ENCODE measurements around the gene LHX4. TPM values are rescaled to one million over a fixed set of nuclear protein-coding genes. Genes with fewer than 3 reads are reported as not detected.

The LHX4 gene
- total and polyA plus RNA-seq, 2 donors from 2014 or later, result 0.37 TPM; not detected in 1

DNA sequence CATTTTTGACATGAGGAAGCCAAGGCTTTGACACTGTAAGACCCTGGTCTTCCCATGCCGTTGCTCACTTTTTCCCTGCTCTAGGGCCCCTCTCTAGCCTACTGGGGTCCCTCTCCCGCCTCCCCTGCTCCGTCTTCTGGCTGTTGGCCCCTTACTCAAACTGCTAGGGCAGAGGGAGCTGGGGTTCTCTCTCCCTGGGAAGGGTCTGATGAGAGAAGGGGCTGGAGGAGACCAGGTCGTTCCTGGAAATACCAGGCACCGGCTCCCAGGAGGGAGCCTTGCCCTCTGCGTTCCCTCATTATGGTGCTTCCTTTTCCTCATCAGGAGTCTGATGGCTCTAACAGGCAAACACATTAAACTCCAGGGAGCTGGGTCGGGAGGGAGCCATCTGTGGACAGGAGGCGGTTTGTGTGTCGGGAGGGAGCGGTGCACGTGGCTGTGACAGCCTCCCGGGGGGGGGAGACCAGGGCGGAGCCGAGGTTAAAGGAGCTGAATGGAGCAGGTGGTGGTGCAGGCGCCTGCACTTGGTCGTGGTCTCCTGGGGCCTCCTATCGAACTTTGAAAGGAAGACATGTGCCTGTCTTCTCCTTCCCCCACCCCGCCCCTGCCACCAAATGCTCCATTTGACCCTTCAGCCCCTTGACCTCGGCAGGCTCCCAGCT lies 35.4 kb upstream of the LHX4 start:
- Histone ChIP-seq H3K4me3 (ENCODE audit: low read length in 3 of 3) (no peak overlapping the region), H3K27me3 (ENCODE audit: control insufficient read depth, insufficient read depth, low read length) (no peaks in the 10 kb centered on the region), H3K36me3 (ENCODE audit: control insufficient read depth in 2 of 3, insufficient read depth in 3 of 3, low read length in 3 of 3) (peaks cover 0 to 7% (median 4%) of the 10 kb centered on the region in 3 donors), H3K9ac (ENCODE audit: low read length in 3 of 3) (no peak overlapping the region), H3K4me1 (ENCODE audit: control insufficient read depth in 2 of 3, insufficient read depth in 2 of 3, low read depth in 1 of 3, low read length in 3 of 3) (no peaks in the 10 kb centered on the region), H3K9me3 (ENCODE audit: control insufficient read depth in 2 of 3, insufficient read depth in 1 of 3, low read length in 3 of 3) (no peaks in the 10 kb centered on the region), H3K27ac (ENCODE audit: low read depth in 2 of 2, low read length in 2 of 2) (no peak overlapping the region)
- intact Hi-C loops (cut with DNase I), result no loop called here
- no peak for DNase-seq
- TF ChIP-seq, protein P1, sequence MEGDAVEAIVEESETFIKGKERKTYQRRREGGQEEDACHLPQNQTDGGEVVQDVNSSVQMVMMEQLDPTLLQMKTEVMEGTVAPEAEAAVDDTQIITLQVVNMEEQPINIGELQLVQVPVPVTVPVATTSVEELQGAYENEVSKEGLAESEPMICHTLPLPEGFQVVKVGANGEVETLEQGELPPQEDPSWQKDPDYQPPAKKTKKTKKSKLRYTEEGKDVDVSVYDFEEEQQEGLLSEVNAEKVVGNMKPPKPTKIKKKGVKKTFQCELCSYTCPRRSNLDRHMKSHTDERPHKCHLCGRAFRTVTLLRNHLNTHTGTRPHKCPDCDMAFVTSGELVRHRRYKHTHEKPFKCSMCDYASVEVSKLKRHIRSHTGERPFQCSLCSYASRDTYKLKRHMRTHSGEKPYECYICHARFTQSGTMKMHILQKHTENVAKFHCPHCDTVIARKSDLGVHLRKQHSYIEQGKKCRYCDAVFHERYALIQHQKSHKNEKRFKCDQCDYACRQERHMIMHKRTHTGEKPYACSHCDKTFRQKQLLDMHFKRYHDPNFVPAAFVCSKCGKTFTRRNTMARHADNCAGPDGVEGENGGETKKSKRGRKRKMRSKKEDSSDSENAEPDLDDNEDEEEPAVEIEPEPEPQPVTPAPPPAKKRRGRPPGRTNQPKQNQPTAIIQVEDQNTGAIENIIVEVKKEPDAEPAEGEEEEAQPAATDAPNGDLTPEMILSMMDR (IDR thresholded peaks at IDR 0.05; ENCODE audit: borderline replicate concordance, extremely low read depth, insufficient read depth), result no peak
- no peak for FAIRE-seq

DNA sequence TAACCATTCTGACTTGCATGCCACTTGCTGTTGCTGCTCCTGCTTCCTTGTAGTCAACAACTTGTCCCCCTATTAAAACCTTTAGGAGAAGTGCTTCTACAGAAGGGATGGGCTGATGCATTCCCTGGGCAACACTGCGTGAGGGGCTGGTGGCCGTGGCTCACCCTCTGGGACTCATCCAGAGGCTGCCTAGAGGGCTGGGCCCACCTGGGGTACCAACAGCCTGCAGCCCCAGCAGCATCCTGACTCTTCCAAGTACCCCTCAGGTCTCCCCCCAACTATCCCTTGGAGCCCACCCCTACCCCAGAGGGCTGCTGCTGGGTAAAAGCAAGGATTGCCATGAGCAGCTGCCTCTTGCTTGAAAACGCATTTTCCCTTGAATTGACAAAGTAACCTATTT lies 34.7 kb upstream of the LHX4 start:
- peaks cover 0 to 3% (median 0%) of the 10 kb centered on the region in 3 donors for H3K36me3 ChIP-seq (ENCODE audit: control insufficient read depth in 2 of 3, insufficient read depth in 3 of 3, low read length in 3 of 3)

DNA sequence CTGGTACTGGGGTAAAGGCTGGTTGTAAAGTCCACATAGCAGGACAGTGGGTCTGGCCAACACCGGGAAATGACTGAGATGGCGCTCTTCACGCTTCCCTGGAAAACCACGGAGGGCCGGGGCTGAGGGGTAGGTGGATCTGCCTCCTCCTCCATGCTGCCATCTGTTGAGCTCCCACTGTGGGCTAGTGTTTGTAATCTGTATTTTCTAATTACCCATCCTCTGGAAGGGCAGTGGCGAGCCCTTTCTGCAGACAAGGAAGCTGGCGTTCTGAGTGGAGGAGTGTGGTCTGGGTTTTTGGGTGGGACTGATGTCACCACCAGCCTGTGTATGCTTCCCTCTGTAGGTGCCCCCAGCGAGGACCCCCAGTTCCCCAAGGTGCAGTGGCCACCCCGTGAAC lies 34.1 kb upstream of the LHX4 start:
- no peak for DNase-seq
- Histone ChIP-seq H3K36me3 (ENCODE audit: control insufficient read depth in 2 of 3, insufficient read depth in 3 of 3, low read length in 3 of 3) (peaks cover 0 to under 1% (median 0%) of the 10 kb centered on the region in 3 donors), H3K4me3 (ENCODE audit: low read length in 3 of 3) (no peak overlapping the region), H3K4me1 (ENCODE audit: control insufficient read depth in 2 of 3, insufficient read depth in 2 of 3, low read depth in 1 of 3, low read length in 3 of 3) (no peaks in the 10 kb centered on the region), H3K9ac (ENCODE audit: low read length in 3 of 3) (no peak overlapping the region), H3K27ac (ENCODE audit: low read depth in 2 of 2, low read length in 2 of 2) (no peak overlapping the region), H3K27me3 (ENCODE audit: control insufficient read depth, insufficient read depth, low read length) (no peaks in the 10 kb centered on the region), H3K9me3 (ENCODE audit: control insufficient read depth in 2 of 3, insufficient read depth in 1 of 3, low read length in 3 of 3) (no peaks in the 10 kb centered on the region)
- intact Hi-C loops (cut with DNase I), result no loop called here
- no peak for FAIRE-seq
- TF ChIP-seq, protein P1 (IDR thresholded peaks at IDR 0.05; ENCODE audit: borderline replicate concordance, extremely low read depth, insufficient read depth), result no peak

More for the DNA sequence above, 34.7 kb upstream of the LHX4 start:
- Histone ChIP-seq H3K27me3 (ENCODE audit: control insufficient read depth, insufficient read depth, low read length) (no peaks in the 10 kb centered on the region), H3K9ac (ENCODE audit: low read length in 3 of 3) (no peak overlapping the region), H3K9me3 (ENCODE audit: control insufficient read depth in 2 of 3, insufficient read depth in 1 of 3, low read length in 3 of 3) (no peaks in the 10 kb centered on the region), H3K4me3 (ENCODE audit: low read length in 3 of 3) (no peak overlapping the region), H3K4me1 (ENCODE audit: control insufficient read depth in 2 of 3, insufficient read depth in 2 of 3, low read depth in 1 of 3, low read length in 3 of 3) (no peaks in the 10 kb centered on the region), H3K27ac (ENCODE audit: low read depth in 2 of 2, low read length in 2 of 2) (no peak overlapping the region)
- FAIRE-seq (no peak), DNase-seq (no peak)
- intact Hi-C loops (cut with DNase I), result no loop called here
- TF ChIP-seq, protein P1 (IDR thresholded peaks at IDR 0.05; ENCODE audit: borderline replicate concordance, extremely low read depth, insufficient read depth), result no peak
